ENCODE data around the gene BTBD16.

Gene BTBD16

GRCh38 chr10:122296363-122297120 is 25.4 kb downstream of the BTBD16 start:
- Histone ChIP-seq H3K27ac (ENCODE audit: low read depth, low read length) (no peak overlapping the region), H3K4me3 (ENCODE audit: low read length) (no peak overlapping the region), H3K9me3 (ENCODE audit: insufficient read depth, low read depth, low read length) (no peaks in the 10 kb centered on the region), H3K4me1 (ENCODE audit: insufficient read depth, low read length) (peaks cover 5% of the 10 kb centered on the region; the same call in 1 of the 2 replicates), H3K27me3 (ENCODE audit: insufficient read depth, low read length) (no peaks in the 10 kb centered on the region), H3K9ac (ENCODE audit: low read depth, low read length) (no peak overlapping the region), H3K36me3 (ENCODE audit: insufficient read depth, low read length) (no peaks in the 10 kb centered on the region)
- WGBS: 89% methylated on average over 8 of the region's 8 CpGs

GRCh38 chr10:122297583-122297982 is 26.5 kb downstream of the BTBD16 start:
- Histone ChIP-seq H3K36me3 (ENCODE audit: insufficient read depth, low read length) (no peaks in the 10 kb centered on the region), H3K9ac (ENCODE audit: low read depth, low read length) (no peak overlapping the region), H3K4me1 (ENCODE audit: insufficient read depth, low read length) (peaks cover 5% of the 10 kb centered on the region; the same call in 1 of the 2 replicates), H3K27me3 (ENCODE audit: insufficient read depth, low read length) (no peaks in the 10 kb centered on the region), H3K27ac (ENCODE audit: low read depth, low read length) (no peak overlapping the region), H3K9me3 (ENCODE audit: insufficient read depth, low read depth, low read length) (no peaks in the 10 kb centered on the region), H3K4me3 (ENCODE audit: low read length) (no peak overlapping the region)
- 90% methylated on average over 8 of the region's 8 CpGs for WGBS

- Histone ChIP-seq H3K9ac (ENCODE audit: low read depth, low read length) (no peak overlapping the region), H3K9me3 (ENCODE audit: insufficient read depth, low read depth, low read length) (no peaks in the 10 kb centered on the region), H3K27ac (ENCODE audit: low read depth, low read length) (no peak overlapping the region), H3K36me3 (ENCODE audit: insufficient read depth, low read length) (no peaks in the 10 kb centered on the region), H3K4me3 (ENCODE audit: low read length) (no peak overlapping the region), H3K4me1 (ENCODE audit: insufficient read depth, low read length) (peaks cover 5% of the 10 kb centered on the region; the same call in 1 of the 2 replicates), H3K27me3 (ENCODE audit: insufficient read depth, low read length) (no peaks in the 10 kb centered on the region)
- 94% methylated on average over 6 of the region's 6 CpGs for WGBS
Observed at GRCh38 chr10:122298206-122298597, 27.1 kb downstream of the BTBD16 start.

- no peaks in the 10 kb centered on the region for H3K27me3 ChIP-seq (ENCODE audit: insufficient read depth, low read length)
- peaks cover 2% of the 10 kb centered on the region; the same call in 1 of the 2 replicates for H3K4me1 ChIP-seq (ENCODE audit: insufficient read depth, low read length)
- H3K4me3 ChIP-seq (ENCODE audit: low read length): no peak overlapping the region
- WGBS: 39% methylated on average over 15 of the region's 15 CpGs
- H3K27ac ChIP-seq (ENCODE audit: low read depth, low read length): no peak overlapping the region
- no peaks in the 10 kb centered on the region for H3K9me3 ChIP-seq (ENCODE audit: insufficient read depth, low read depth, low read length)
- H3K36me3 ChIP-seq (ENCODE audit: insufficient read depth, low read length): no peaks in the 10 kb centered on the region
- no peak overlapping the region for H3K9ac ChIP-seq (ENCODE audit: low read depth, low read length)
Observed at GRCh38 chr10:122298598-122299301, 27.7 kb downstream of the BTBD16 start.

DNA sequence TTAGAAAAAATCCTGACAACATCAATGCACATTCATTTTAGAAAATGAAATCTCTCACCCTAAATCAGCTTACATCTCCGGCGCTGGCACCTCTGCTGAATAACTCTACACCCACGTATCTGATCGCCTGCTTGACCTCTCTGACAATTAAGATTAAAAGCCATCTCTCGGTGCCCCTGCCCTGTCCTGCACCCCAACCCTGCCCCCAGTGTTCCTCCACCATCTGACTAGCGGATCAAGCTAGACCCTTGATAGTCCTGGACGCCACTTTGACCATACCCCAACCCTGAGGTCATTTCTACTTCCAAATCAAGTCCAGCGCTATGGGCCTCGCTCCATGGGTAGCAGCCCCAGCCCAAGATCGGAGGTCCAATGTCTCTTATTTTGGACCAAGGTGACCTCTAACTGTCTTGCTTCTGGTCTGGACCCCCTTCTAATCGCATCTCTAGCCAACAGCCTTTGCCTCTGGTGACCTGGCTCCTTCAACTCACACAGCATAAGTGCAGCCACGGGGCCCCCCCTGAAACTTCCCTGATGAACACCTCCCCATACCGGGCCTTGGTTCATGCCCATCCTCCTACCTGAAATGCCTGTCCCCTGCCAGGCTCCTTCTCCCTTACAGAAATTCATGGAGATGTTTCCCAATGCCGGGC is 28.5 kb downstream of the BTBD16 start:
- Histone ChIP-seq H3K27me3 (ENCODE audit: insufficient read depth, low read length) (no peaks in the 10 kb centered on the region), H3K4me1 (ENCODE audit: insufficient read depth, low read length) (no peaks in the 10 kb centered on the region), H3K9me3 (ENCODE audit: insufficient read depth, low read depth, low read length) (no peaks in the 10 kb centered on the region), H3K9ac (ENCODE audit: low read depth, low read length) (no peak overlapping the region), H3K36me3 (ENCODE audit: insufficient read depth, low read length) (no peaks in the 10 kb centered on the region), H3K27ac (ENCODE audit: low read depth, low read length) (no peak overlapping the region), H3K4me3 (ENCODE audit: low read length) (no peak overlapping the region)
- WGBS: 94% methylated on average over 14 of the region's 14 CpGs

DNA sequence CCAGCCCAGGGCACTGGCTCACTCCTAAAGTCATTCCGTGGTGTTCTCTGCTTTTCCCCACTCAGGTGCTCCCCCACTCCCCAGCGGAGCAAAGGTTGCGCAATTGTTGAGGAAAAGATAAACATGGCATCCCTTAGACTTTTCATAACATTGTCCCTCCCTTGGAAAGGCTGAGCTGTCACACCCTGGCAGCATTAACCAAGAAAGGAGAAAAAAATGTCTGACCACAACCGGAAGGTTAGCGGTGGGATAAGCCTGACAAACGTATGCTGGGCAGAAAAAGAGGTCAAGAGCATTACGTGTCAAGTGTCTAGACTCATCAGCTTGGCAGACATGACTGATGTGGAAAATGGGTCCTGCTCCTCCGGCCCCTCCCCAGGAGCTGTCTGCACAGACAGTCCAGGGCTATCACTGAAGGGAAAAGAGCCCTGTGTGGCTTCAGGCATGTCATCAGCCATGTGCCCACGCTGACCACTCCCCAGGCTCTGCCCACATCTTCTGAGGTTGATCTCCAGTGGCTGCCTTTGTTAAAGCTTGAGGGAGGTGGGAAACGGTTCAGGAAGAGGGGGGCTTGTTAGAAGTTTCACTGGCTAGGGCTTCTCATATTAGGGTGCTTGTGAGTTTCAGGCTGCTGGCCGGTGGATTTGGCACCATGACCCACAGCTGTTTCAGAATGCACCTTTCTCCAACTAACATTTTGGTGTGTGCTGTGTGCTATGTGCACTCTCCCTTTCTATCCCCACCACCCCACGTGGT is 30.1 kb downstream of the BTBD16 start:
- Histone ChIP-seq H3K4me3 (ENCODE audit: low read length) (no peak overlapping the region), H3K27ac (ENCODE audit: low read depth, low read length) (no peak overlapping the region)
- 89% methylated on average over 12 of the region's 12 CpGs for WGBS

GRCh38 chr10:122301811-122302115 is 30.7 kb downstream of the BTBD16 start:
- no peaks in the 10 kb centered on the region for H3K4me1 ChIP-seq (ENCODE audit: insufficient read depth, low read length)
- H3K27ac ChIP-seq (ENCODE audit: low read depth, low read length): no peak overlapping the region
- no peak overlapping the region for H3K4me3 ChIP-seq (ENCODE audit: low read length)
- H3K9ac ChIP-seq (ENCODE audit: low read depth, low read length): no peak overlapping the region
- 96% methylated on average over 7 of the region's 7 CpGs for WGBS
- H3K9me3 ChIP-seq (ENCODE audit: insufficient read depth, low read depth, low read length): 0 out of 2 replicates have a peak, but pooled peaks cover 3% of the 10 kb centered on the region
- H3K36me3 ChIP-seq (ENCODE audit: insufficient read depth, low read length): no peaks in the 10 kb centered on the region
- H3K27me3 ChIP-seq (ENCODE audit: insufficient read depth, low read length): no peaks in the 10 kb centered on the region

More for the DNA sequence above, 30.1 kb downstream of the BTBD16 start:
- H3K9ac ChIP-seq (ENCODE audit: low read depth, low read length): no peak overlapping the region
- H3K36me3 ChIP-seq (ENCODE audit: insufficient read depth, low read length): no peaks in the 10 kb centered on the region
- no peaks in the 10 kb centered on the region for H3K4me1 ChIP-seq (ENCODE audit: insufficient read depth, low read length)
- H3K9me3 ChIP-seq (ENCODE audit: insufficient read depth, low read depth, low read length): 0 out of 2 replicates have a peak, but pooled peaks cover 3% of the 10 kb centered on the region
- H3K27me3 ChIP-seq (ENCODE audit: insufficient read depth, low read length): no peaks in the 10 kb centered on the region

DNA sequence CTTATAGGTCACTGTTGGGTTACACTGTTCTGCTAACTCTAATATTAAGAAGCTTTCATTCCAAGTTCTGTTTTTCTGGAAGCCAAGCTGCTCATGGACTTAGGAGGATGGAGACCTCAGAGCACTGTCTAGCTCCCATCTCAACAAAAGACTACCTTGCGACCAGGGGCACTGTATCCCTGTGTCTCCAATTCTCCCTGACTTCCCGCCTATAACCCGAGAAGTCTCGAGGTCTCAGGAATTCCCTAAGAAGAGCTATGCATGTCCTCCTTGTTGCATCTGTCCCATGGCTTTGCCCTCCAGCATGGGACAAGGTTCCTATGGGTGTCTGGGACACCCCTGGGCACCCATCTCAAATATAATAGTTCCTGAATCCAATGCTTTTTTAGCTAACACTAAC is 31.2 kb downstream of the BTBD16 start:
- H3K9me3 ChIP-seq (ENCODE audit: insufficient read depth, low read depth, low read length): 0 out of 2 replicates have a peak, but pooled peaks cover 3% of the 10 kb centered on the region
- no peak overlapping the region for H3K9ac ChIP-seq (ENCODE audit: low read depth, low read length)
- WGBS: 95% methylated on average over 4 of the region's 4 CpGs

DNA sequence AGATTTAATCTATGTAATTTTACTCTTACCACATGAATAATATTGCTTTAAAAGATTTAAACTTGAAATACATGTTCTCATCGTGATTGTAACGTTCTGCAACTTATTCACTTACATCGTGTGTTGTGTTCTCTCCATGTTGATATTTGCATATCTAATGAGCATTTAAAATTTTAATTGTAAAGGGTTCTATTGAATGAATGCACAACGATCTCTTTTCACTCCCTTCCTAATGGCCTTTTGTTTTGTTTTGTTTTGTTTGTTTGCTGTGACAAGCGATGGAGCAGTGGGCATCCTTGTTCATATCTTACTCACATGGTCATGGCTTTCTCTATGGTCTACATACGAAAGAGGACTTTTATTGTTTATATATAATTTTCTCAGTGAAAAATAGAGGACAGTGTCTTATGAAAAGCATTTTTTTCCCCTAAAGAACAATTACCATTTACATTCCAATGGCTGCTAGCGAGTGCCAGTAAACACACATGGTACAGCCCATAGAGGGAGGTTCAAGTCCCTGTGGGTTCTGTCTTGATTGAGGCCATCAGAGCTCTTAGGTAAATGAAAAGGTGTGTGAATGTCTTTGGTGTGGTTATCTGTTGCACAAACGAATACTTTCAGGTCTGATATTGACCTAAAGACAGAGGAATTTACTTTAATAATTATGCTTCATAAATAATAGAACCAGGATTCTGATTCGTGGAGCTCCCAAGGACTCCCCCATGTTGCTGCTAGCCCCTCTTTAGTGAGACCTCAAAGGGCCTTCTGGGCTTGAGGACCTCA is 32.4 kb downstream of the BTBD16 start:
- no peak overlapping the region for H3K27ac ChIP-seq (ENCODE audit: low read depth, low read length)

More for the DNA sequence above, 31.2 kb downstream of the BTBD16 start:
- H3K27ac ChIP-seq (ENCODE audit: low read depth, low read length): no peak overlapping the region
- no peaks in the 10 kb centered on the region for H3K36me3 ChIP-seq (ENCODE audit: insufficient read depth, low read length)
- H3K4me3 ChIP-seq (ENCODE audit: low read length): no peak overlapping the region
- H3K27me3 ChIP-seq (ENCODE audit: insufficient read depth, low read length): no peaks in the 10 kb centered on the region
- H3K4me1 ChIP-seq (ENCODE audit: insufficient read depth, low read length): no peaks in the 10 kb centered on the region

GRCh38 chr10:122304054-122304579 is 33.0 kb downstream of the BTBD16 start:
- Histone ChIP-seq H3K9ac (ENCODE audit: low read depth, low read length) (no peak overlapping the region), H3K36me3 (ENCODE audit: insufficient read depth, low read length) (no peaks in the 10 kb centered on the region), H3K9me3 (ENCODE audit: insufficient read depth, low read depth, low read length) (0 out of 2 replicates have a peak, but pooled peaks cover 3% of the 10 kb centered on the region), H3K4me3 (ENCODE audit: low read length) (no peak overlapping the region), H3K27me3 (ENCODE audit: insufficient read depth, low read length) (no peaks in the 10 kb centered on the region), H3K27ac (ENCODE audit: low read depth, low read length) (no peak overlapping the region), H3K4me1 (ENCODE audit: insufficient read depth, low read length) (no peaks in the 10 kb centered on the region)
- WGBS: 97% methylated on average over 7 of the region's 7 CpGs

More for the DNA sequence above, 32.4 kb downstream of the BTBD16 start:
- Histone ChIP-seq H3K9ac (ENCODE audit: low read depth, low read length) (no peak overlapping the region), H3K9me3 (ENCODE audit: insufficient read depth, low read depth, low read length) (0 out of 2 replicates have a peak, but pooled peaks cover 3% of the 10 kb centered on the region), H3K4me1 (ENCODE audit: insufficient read depth, low read length) (no peaks in the 10 kb centered on the region), H3K4me3 (ENCODE audit: low read length) (no peak overlapping the region), H3K27me3 (ENCODE audit: insufficient read depth, low read length) (no peaks in the 10 kb centered on the region), H3K36me3 (ENCODE audit: insufficient read depth, low read length) (no peaks in the 10 kb centered on the region)
- whole genome bisulfite sequencing: 86% methylated on average over 3 of the region's 9 CpGs
